HL-60 (cell line): ENCODE results near the gene TRIM44.

Experiments used
- CTCF ChIP-seq: IDR thresholded peaks from one replicate; pipeline ENCODE4 v1.5.1; 2011; ENCODE audit warnings: low read length, control low read depth, inconsistent platforms; ENCODE audit not compliant: insufficient read depth
- GABPA ChIP-seq: IDR thresholded peaks from 2 replicates; pipeline ENCODE4 v1.6.1; 2012; ENCODE audit warnings: low read depth

- TF ChIP-seq CTCF (no peak), GABPA (no peak)
These were observed 84.0 kb downstream of the TRIM44 start for GRCh38 chr11:35746356-35747153.
